ENCODE results near the gene HOGA1. TPM values are rescaled to one million over a fixed set of nuclear protein-coding genes. Genes with fewer than 3 reads are reported as not detected.

HOGA1 gene
- total and polyA plus RNA-seq, 2 of the 13 experiments (the other 11 are each of a cell fraction or from before 2014, with no cell fraction given): 7.6 to 19.5 TPM

- TF ChIP-seq HNRNPLL (IDR thresholded peaks at IDR 0.05; ENCODE audit: low read depth, low read length, poor library complexity, severe bottlenecking) (peak; percentile 68), ZBTB7A (CRISPR knock-in tag; IDR thresholded peaks at IDR 0.05) (peak; percentile 60; the same call in 1 of the 2 replicates), PHB2 (IDR thresholded peaks at IDR 0.05; ENCODE audit: partially characterized antibody) (no peak), ZBTB49 (CRISPR knock-in tag; IDR thresholded peaks at IDR 0.05; ENCODE audit: borderline replicate concordance) (no peak), ZXDC (CRISPR knock-in tag; IDR thresholded peaks at IDR 0.05) (no peak; the same call in 1 of the 2 replicates), NFIC (IDR thresholded peaks at IDR 0.05; ENCODE audit: low read length) (no peak), SETDB1 (CRISPR knock-in tag; IDR thresholded peaks at IDR 0.05; ENCODE audit: borderline replicate concordance) (0 out of 2 replicates have a peak, but pooled peaks have one; percentile 43), MLX (CRISPR knock-in tag; IDR thresholded peaks at IDR 0.05) (no peak), SKIL (CRISPR knock-in tag; IDR thresholded peaks at IDR 0.05; ENCODE audit: borderline replicate concordance) (no peak), HBP1 (CRISPR knock-in tag; IDR thresholded peaks at IDR 0.05; ENCODE audit: low read depth) (no peak), EHMT2 (IDR thresholded peaks at IDR 0.05; ENCODE audit: borderline replicate concordance, low read depth, low read length) (no peak), SIN3B (IDR thresholded peaks at IDR 0.05; ENCODE audit: low read length) (no peak), THAP7 (CRISPR knock-in tag; IDR thresholded peaks at IDR 0.05) (no peak), ZNF772 (CRISPR knock-in tag; IDR thresholded peaks at IDR 0.05) (peak; percentile 64; the same call in 1 of the 2 replicates), MEIS1 (CRISPR knock-in tag; IDR thresholded peaks at IDR 0.05; ENCODE audit: borderline replicate concordance) (no peak; the same call in 1 of the 2 replicates), ZKSCAN5 (CRISPR knock-in tag; IDR thresholded peaks at IDR 0.05) (no peak), MZF1 (CRISPR knock-in tag; IDR thresholded peaks at IDR 0.05; ENCODE audit: borderline replicate concordance) (no peak)
Observed at GRCh38 chr10:97632949-97633884, 49.0 kb downstream of the HOGA1 start, which contains the start of gene MORN4 (continued).

Measured in HepG2 (cell line).